Ascending aorta (tissue), 2 donors: ENCODE data around the gene MFNG. TPM values are rescaled to one million over a fixed set of nuclear protein-coding genes. Genes with fewer than 3 reads are reported as not detected.

Experiments
- DNase-seq, 2 donors: peaks; one replicate each; pipeline ENCODE4 v3.0.0-alpha.2; 2019; ENCODE audit warnings: low spot score in 2 of 2
- H3K27ac ChIP-seq, 2 donors: fragments of 200-600 bp; sonication (generic); one replicate each; pipeline ENCODE4 v1.5.1; 2016 to 2017; ENCODE audit warnings: mild to moderate bottlenecking in 1 of 2
- H3K27me3 ChIP-seq: fragments of 200-600 bp; sonication (generic); one replicate; pipeline ENCODE4 v1.5.1; 2017
- H3K36me3 ChIP-seq, 2 donors: fragments of 200-600 bp; sonication (generic); one replicate each; pipeline ENCODE4 v1.5.1; 2016
- H3K4me1 ChIP-seq, 2 donors: fragments of 200-600 bp; sonication (generic); one replicate each; pipeline ENCODE4 v1.5.1; 2016 to 2017; ENCODE audit warnings: mild to moderate bottlenecking in 1 of 2
- H3K4me3 ChIP-seq, 2 donors: fragments of 200-600 bp; sonication (generic); one replicate each; pipeline ENCODE4 v1.5.1; 2016 to 2017; ENCODE audit warnings: mild to moderate bottlenecking in 1 of 2
- H3K9me3 ChIP-seq, 2 donors: fragments of 200-600 bp; sonication (generic); one replicate each; pipeline ENCODE4 v1.5.1; 2016
- CTCF ChIP-seq, 3 experiments: fragments of 200-600 bp in 2 of 3; fragments of 450-650 bp in 1 of 3; sonication (generic) in 2 of 3; IDR thresholded peaks; one replicate each; pipeline ENCODE4 v1.5.1; 2016 to 2019; ENCODE audit warnings: antibody characterized with exemption in 3 of 3, mild to moderate bottlenecking in 1 of 3, moderate library complexity in 1 of 3
- intact Hi-C: fragments of 100-400 bp; cut with DNase I; formaldehyde crosslinking; loops from one replicate; pipeline ENCODE4 v1.15.1; 2023
- total RNA-seq: library from RNA; depleted of rRNA; stranded (reverse); fragments of >200 nt; gene quantifications from one replicate; pipeline ENCODE4 v1.1.0, GENCODE V29; 2016

Gene MFNG
- total RNA-seq, 1 donor from 2014 or later: 101 TPM

GRCh38 chr22:37503183-37503683 lies 17.0 kb upstream of the MFNG start:
- Histone ChIP-seq H3K27me3 (no peaks in the 10 kb centered on the region), H3K4me1 (peaks cover 9 to 12% of the 10 kb centered on the region in 2 donors), H3K4me3 (no peak overlapping the region), H3K36me3 (no peaks in the 10 kb centered on the region), H3K9me3 (no peaks in the 10 kb centered on the region), H3K27ac (no peak overlapping the region)
- intact Hi-C loops: no loop called here
- no peak for DNase-seq
- no peak for TF ChIP-seq CTCF (IDR thresholded peaks at IDR 0.05)

GRCh38 chr22:37502342-37503182 lies 16.4 kb upstream of the MFNG start:
- Histone ChIP-seq H3K36me3 (no peaks in the 10 kb centered on the region), H3K9me3 (no peaks in the 10 kb centered on the region), H3K27me3 (no peaks in the 10 kb centered on the region), H3K4me3 (no peak overlapping the region), H3K27ac (no peak overlapping the region), H3K4me1 (peaks cover 9 to 12% of the 10 kb centered on the region in 2 donors)
- no peak for DNase-seq
- TF ChIP-seq CTCF (IDR thresholded peaks at IDR 0.05): no peak
- intact Hi-C loops: no loop called here

- DNase-seq: no peak
- H3K9me3 ChIP-seq: no peaks in the 10 kb centered on the region
- H3K27ac ChIP-seq: no peak overlapping the region
- H3K4me1 ChIP-seq: peaks cover 9 to 12% of the 10 kb centered on the region in 2 donors
- no peak for TF ChIP-seq CTCF (IDR thresholded peaks at IDR 0.05)
- H3K27me3 ChIP-seq: no peaks in the 10 kb centered on the region
- H3K36me3 ChIP-seq: no peaks in the 10 kb centered on the region
- intact Hi-C loops: no loop called here
- H3K4me3 ChIP-seq: no peak overlapping the region
Observed at GRCh38 chr22:37501610-37502341, 15.6 kb upstream of the MFNG start.

- Histone ChIP-seq H3K27me3 (no peaks in the 10 kb centered on the region), H3K4me1 (peaks cover 9 to 12% of the 10 kb centered on the region in 2 donors), H3K36me3 (no peaks in the 10 kb centered on the region), H3K4me3 (no peak overlapping the region), H3K27ac (no peak overlapping the region), H3K9me3 (no peaks in the 10 kb centered on the region)
- TF ChIP-seq CTCF (IDR thresholded peaks at IDR 0.05): no peak
- intact Hi-C loops: no loop called here
- no peak for DNase-seq
Observed at GRCh38 chr22:37500745-37501609, 14.8 kb upstream of the MFNG start.

GRCh38 chr22:37499789-37500540 lies 13.8 kb upstream of the MFNG start:
- Histone ChIP-seq H3K27me3 (no peaks in the 10 kb centered on the region), H3K27ac (no peak overlapping the region), H3K4me3 (no peak overlapping the region), H3K9me3 (no peaks in the 10 kb centered on the region), H3K36me3 (no peaks in the 10 kb centered on the region), H3K4me1 (peaks cover 9 to 12% of the 10 kb centered on the region in 2 donors)
- no peak for TF ChIP-seq CTCF (IDR thresholded peaks at IDR 0.05)
- intact Hi-C loops: no loop called here
- DNase-seq: no peak
